Trophoblast cell (in vitro differentiated cells and primary cell): ENCODE results near the gene AP2A2.
A peak's percentile ranks its signal among the peaks of the same experiment; 100 is the strongest.

Source experiments
- DNase-seq, 2 donors: peaks; one replicate each; pipeline ENCODE4 v3.0.0-alpha.2; 2016
- H2AFZ ChIP-seq: 2 replicates; pipeline ENCODE4 v1.6.1; 2013; ENCODE audit warnings: low read length, moderate library complexity, mild to moderate bottlenecking; ENCODE audit not compliant: insufficient read depth, poor library complexity
- H2AK5ac ChIP-seq: 2 replicates; pipeline ENCODE4 v1.6.1; 2013; ENCODE audit warnings: mild to moderate bottlenecking, low read length
- H2BK120ac ChIP-seq: 2 replicates; pipeline ENCODE4 v1.6.1; 2013; ENCODE audit warnings: low read length, mild to moderate bottlenecking, moderate library complexity; ENCODE audit not compliant: insufficient read depth, poor library complexity
- H2BK12ac ChIP-seq: 2 replicates; pipeline ENCODE4 v1.6.1; 2013; ENCODE audit warnings: mild to moderate bottlenecking, low read length, moderate library complexity
- H2BK5ac ChIP-seq: 2 replicates; pipeline ENCODE4 v1.6.1; 2013; ENCODE audit warnings: low read length, low read depth, moderate library complexity, mild to moderate bottlenecking; ENCODE audit not compliant: poor library complexity
- H3K14ac ChIP-seq: 2 replicates; pipeline ENCODE4 v1.6.1; 2013; ENCODE audit warnings: mild to moderate bottlenecking, low read length
- H3K18ac ChIP-seq: 2 replicates; pipeline ENCODE4 v1.6.1; 2013; ENCODE audit warnings: mild to moderate bottlenecking, low read length
- H3K23ac ChIP-seq: 2 replicates; pipeline ENCODE4 v1.6.1; 2013; ENCODE audit warnings: low read length
- H3K27ac ChIP-seq: 2 replicates; pipeline ENCODE4 v1.5.1; 2013; ENCODE audit warnings: low read depth, mild to moderate bottlenecking, inconsistent platforms, low read length, moderate library complexity
- H3K27me3 ChIP-seq: 2 replicates; pipeline ENCODE4 v1.6.1; 2013; ENCODE audit warnings: inconsistent platforms, mild to moderate bottlenecking, low read length, moderate library complexity; ENCODE audit not compliant: insufficient read depth
- H3K36me3 ChIP-seq, 2 experiments: 1 replicate in 1 of 2; 2 replicates in 1 of 2; pipeline ENCODE4 v1.6.1; 2013; ENCODE audit warnings: low read length in 2 of 2, mild to moderate bottlenecking in 2 of 2, moderate library complexity in 1 of 2; ENCODE audit not compliant: insufficient read depth in 2 of 2, control insufficient read depth in 1 of 2
- H3K4ac ChIP-seq: 2 replicates; pipeline ENCODE4 v1.6.1; 2013; ENCODE audit warnings: low read depth, mild to moderate bottlenecking, low read length, moderate library complexity
- H3K4me1 ChIP-seq, 2 experiments: 1 replicate in 1 of 2; 2 replicates in 1 of 2; pipeline ENCODE4 v1.6.1; 2013; ENCODE audit warnings: low read length in 2 of 2, mild to moderate bottlenecking in 2 of 2, moderate library complexity in 1 of 2; ENCODE audit not compliant: insufficient read depth in 2 of 2, control insufficient read depth in 1 of 2
- H3K4me2 ChIP-seq: 2 replicates; pipeline ENCODE4 v1.6.1; 2013; ENCODE audit warnings: inconsistent platforms, mild to moderate bottlenecking, low read length, moderate library complexity
- H3K4me3 ChIP-seq: 2 replicates; pipeline ENCODE4 v1.5.1; 2013; ENCODE audit warnings: mild to moderate bottlenecking, low read depth, low read length, inconsistent platforms
- H3K79me1 ChIP-seq: one replicate; pipeline ENCODE4 v1.6.1; 2013; ENCODE audit warnings: low read length
- H3K79me2 ChIP-seq: 2 replicates; pipeline ENCODE4 v1.6.1; 2013; ENCODE audit warnings: low read length, mild to moderate bottlenecking; ENCODE audit not compliant: control insufficient read depth, insufficient read depth, poor library complexity
- H3K9ac ChIP-seq: 2 replicates; pipeline ENCODE4 v1.6.1; 2013; ENCODE audit warnings: mild to moderate bottlenecking, low read length
- H3K9me3 ChIP-seq: 2 replicates; pipeline ENCODE4 v1.6.1; 2013; ENCODE audit warnings: low read depth, mild to moderate bottlenecking, control low read depth, inconsistent platforms, low read length; ENCODE audit not compliant: insufficient read depth
- H4K12ac ChIP-seq: 2 replicates; pipeline ENCODE4 v1.6.1; 2013; ENCODE audit warnings: low read depth, mild to moderate bottlenecking, low read length, moderate library complexity
- H4K8ac ChIP-seq: 2 replicates; pipeline ENCODE4 v1.6.1; 2013; ENCODE audit warnings: low read depth, mild to moderate bottlenecking, low read length, moderate library complexity
- H4K91ac ChIP-seq: one replicate; pipeline ENCODE4 v1.6.1; 2013; ENCODE audit warnings: low read depth, mild to moderate bottlenecking, low read length, moderate library complexity
- WGBS: extraction: QIAGEN DNeasy Blood & Tissue Kit; methylation state at CpG from one replicate; pipeline ENCODE4 v1.1.7; 2013; ENCODE audit warnings: missing lambda C conversion rate; ENCODE audit not compliant: insufficient read length, insufficient coverage; ENCODE audit errors: extremely low coverage; 5-methylcytosine and 5-hydroxymethylcytosine counted together

Gene AP2A2

DNA sequence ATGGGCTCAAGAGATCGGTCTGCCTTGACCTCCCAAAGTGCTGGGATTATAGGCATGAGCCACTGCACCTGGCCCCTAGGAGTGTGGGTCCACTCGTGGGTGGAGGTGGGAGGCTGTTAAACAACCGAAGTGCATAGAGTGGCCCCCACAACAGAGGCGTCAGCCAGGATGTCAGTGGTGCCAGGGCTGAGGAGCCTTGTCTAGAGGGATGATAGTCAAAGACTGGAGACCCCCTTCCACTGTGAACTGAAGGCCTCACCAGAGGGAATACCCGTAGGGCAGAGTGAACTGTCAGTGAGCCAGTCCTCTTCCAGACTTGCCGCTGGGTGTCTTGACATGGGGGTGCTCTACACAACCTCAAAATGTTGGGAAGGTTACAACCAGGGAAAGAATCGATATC is 38.2 kb downstream of the AP2A2 start:
- H3K9ac ChIP-seq, result no peak overlapping the region
- H3K27ac ChIP-seq, result no peak overlapping the region
- no peak overlapping the region for H4K91ac ChIP-seq
- no peaks in the 10 kb centered on the region for H3K27me3 ChIP-seq
- no peak overlapping the region for H3K4me3 ChIP-seq
- no peak overlapping the region for H2AFZ ChIP-seq
- H4K8ac ChIP-seq, result no peak overlapping the region
- H3K4ac ChIP-seq, result no peak overlapping the region
- peaks cover 3 to 5% of the 10 kb centered on the region in 2 experiments for H3K4me1 ChIP-seq
- H2BK5ac ChIP-seq, result no peak overlapping the region
- no peak overlapping the region for H3K4me2 ChIP-seq
- peaks cover 4% of the 10 kb centered on the region for H3K9me3 ChIP-seq
- H3K79me1 ChIP-seq, result peaks cover 2% of the 10 kb centered on the region
- H2BK120ac ChIP-seq, result no peak overlapping the region
- H3K79me2 ChIP-seq, result peaks cover 2% of the 10 kb centered on the region
- no peak overlapping the region for H3K14ac ChIP-seq
- H2BK12ac ChIP-seq, result no peak overlapping the region
- H3K23ac ChIP-seq, result no peak overlapping the region
- no peak overlapping the region for H3K18ac ChIP-seq
- no peak overlapping the region for H4K12ac ChIP-seq
- no CpG with 5 or more reads among the region's 7 CpGs for WGBS
- H3K36me3 ChIP-seq, result peaks cover 31 to 33% of the 10 kb centered on the region in 2 experiments
- no peak overlapping the region for H2AK5ac ChIP-seq
- no peak for DNase-seq

DNA sequence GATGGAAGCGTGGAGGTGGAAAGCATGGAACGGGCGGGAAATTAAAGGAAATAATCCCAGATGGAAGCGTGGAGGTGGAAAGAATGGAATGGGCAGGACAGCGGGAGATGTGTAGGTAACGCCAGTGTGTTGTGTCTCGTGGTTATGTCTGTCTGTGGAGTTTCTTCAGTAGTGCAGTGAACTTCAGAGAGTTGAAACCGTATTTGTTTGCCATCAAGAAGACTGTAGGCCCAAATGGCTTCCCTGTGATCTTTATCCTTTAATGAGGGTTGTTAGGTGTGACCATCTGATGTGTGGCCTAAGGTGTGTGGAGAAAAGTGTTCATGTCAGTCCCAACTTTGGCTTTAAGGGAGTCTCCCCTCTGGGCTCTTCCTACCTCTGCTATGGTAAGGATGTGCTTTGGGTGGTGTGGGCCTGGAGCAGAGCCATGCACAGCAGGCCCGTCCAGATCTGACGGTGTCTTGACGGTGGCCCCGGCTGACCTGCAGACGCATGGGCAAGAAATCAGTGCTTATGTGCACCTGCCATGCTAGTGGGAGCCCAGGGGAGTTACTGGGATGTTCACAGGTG is 39.6 kb downstream of the AP2A2 start:
- Histone ChIP-seq H2BK12ac (no peak overlapping the region), H3K9ac (no peak overlapping the region), H3K36me3 (peaks cover 30 to 35% of the 10 kb centered on the region in 2 experiments), H2BK120ac (no peak overlapping the region), H3K23ac (no peak overlapping the region), H3K14ac (no peak overlapping the region), H3K27me3 (no peaks in the 10 kb centered on the region), H2AK5ac (no peak overlapping the region), H4K8ac (no peak overlapping the region), H2AFZ (no peak overlapping the region), H3K79me2 (no peaks in the 10 kb centered on the region), H4K12ac (no peak overlapping the region), H3K4me2 (no peak overlapping the region), H3K9me3 (peaks cover 5% of the 10 kb centered on the region), H2BK5ac (no peak overlapping the region), H3K4me1 (no peaks in the 10 kb centered on the region), H3K27ac (no peak overlapping the region), H3K4me3 (no peak overlapping the region), H4K91ac (no peak overlapping the region), H3K4ac (no peak overlapping the region), H3K79me1 (no peaks in the 10 kb centered on the region), H3K18ac (no peak overlapping the region)
- no CpG with 5 or more reads among the region's 13 CpGs for WGBS
- DNase-seq, result no peak

DNA sequence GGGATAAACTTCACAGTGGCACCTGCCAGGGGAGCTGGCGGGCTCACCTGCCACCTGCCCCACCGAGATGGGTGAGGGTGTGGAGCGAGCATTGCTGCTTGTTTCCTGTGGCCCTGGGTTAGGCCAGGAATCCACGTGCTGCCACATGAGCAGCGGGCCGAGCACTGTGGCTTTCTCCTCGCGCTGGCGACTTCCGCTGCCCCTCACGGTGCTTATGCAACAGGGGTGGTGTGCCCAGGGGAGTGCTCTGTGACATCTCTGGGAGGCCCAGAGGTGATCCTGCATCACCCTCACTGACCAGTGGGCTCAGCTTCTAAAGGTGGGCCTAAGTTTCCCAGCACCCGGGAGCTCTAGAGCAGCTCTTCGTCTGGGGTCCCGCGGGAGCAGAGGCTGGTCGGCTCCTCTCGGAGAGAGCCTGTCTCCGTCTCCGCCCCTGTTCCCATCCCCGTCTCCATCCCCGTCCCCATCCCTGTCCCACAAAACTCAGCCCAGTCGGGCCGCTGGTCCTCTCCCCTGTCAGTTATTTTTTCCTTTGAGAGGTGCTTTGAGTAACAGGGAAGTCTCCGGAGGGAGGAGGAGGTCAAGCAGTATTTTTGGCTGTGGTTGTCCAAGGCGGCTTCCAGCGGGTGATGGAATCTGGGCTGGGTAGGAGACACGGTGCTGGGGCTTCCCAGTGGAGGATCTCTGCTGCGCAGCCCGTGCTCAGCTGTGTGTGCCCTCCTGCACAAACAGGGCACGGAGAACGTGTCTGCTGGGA is 42.5 kb downstream of the AP2A2 start:
- H2BK12ac ChIP-seq, result no peak overlapping the region
- no peak overlapping the region for H3K23ac ChIP-seq
- peak overlapping the region; percentile 70 for H3K18ac ChIP-seq
- no peaks in the 10 kb centered on the region for H3K79me2 ChIP-seq
- no peak overlapping the region for H2BK120ac ChIP-seq
- H3K9ac ChIP-seq, result no peak overlapping the region
- H3K27me3 ChIP-seq, result no peaks in the 10 kb centered on the region
- H3K9me3 ChIP-seq, result peaks cover 5% of the 10 kb centered on the region
- H3K4me1 ChIP-seq, result peaks cover 0 to 1% of the 10 kb centered on the region in 2 experiments
- H4K91ac ChIP-seq, result no peak overlapping the region
- no peaks in the 10 kb centered on the region for H3K79me1 ChIP-seq
- H4K12ac ChIP-seq, result no peak overlapping the region
- H3K4me3 ChIP-seq, result no peak overlapping the region
- H3K4me2 ChIP-seq, result no peak overlapping the region
- H3K4ac ChIP-seq, result peak overlapping the region; percentile 13
- H3K36me3 ChIP-seq, result peaks cover 46 to 49% of the 10 kb centered on the region in 2 experiments
- H2BK5ac ChIP-seq, result no peak overlapping the region
- no peak overlapping the region for H4K8ac ChIP-seq
- no CpG with 5 or more reads among the region's 31 CpGs for WGBS
- no peak overlapping the region for H2AK5ac ChIP-seq
- no peak for DNase-seq
- no peak overlapping the region for H3K27ac ChIP-seq
- H3K14ac ChIP-seq, result no peak overlapping the region
- no peak overlapping the region for H2AFZ ChIP-seq

DNA sequence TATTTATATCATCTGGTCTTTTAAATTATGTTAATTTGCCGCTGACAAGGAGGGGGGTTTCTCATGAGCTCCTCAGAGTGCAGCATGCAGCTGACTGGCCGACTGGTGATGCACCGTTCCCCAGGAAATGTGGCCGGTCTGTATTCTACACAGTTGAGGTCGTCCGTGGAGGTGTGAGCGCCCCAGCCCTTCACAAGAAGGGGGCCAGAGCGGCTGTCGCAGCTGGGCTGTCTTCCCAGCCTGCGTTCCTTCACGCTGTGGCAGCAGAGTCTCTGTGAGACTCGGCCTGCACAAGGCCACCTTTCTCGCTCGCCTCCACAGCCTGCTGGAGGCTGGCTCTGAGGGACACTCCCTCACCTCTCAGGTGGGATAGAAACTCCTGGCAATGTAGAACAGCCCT is 43.2 kb downstream of the AP2A2 start:
- H3K27ac ChIP-seq, result no peak overlapping the region
- no peak overlapping the region for H2BK5ac ChIP-seq
- H4K91ac ChIP-seq, result no peak overlapping the region
- peaks cover 46 to 49% of the 10 kb centered on the region in 2 experiments for H3K36me3 ChIP-seq
- H4K12ac ChIP-seq, result no peak overlapping the region
- H4K8ac ChIP-seq, result no peak overlapping the region
- H3K9me3 ChIP-seq, result peaks cover 2% of the 10 kb centered on the region
- H2BK120ac ChIP-seq, result no peak overlapping the region
- peaks cover 0 to 4% of the 10 kb centered on the region in 2 experiments for H3K4me1 ChIP-seq
- H3K4me2 ChIP-seq, result no peak overlapping the region
- H3K9ac ChIP-seq, result no peak overlapping the region
- no peaks in the 10 kb centered on the region for H3K79me1 ChIP-seq
- no peak overlapping the region for H3K4me3 ChIP-seq
- no peak overlapping the region for H3K14ac ChIP-seq
- no CpG with 5 or more reads among the region's 14 CpGs for WGBS
- H2AFZ ChIP-seq, result no peak overlapping the region
- no peaks in the 10 kb centered on the region for H3K27me3 ChIP-seq
- H3K79me2 ChIP-seq, result no peaks in the 10 kb centered on the region
- H3K4ac ChIP-seq, result no peak overlapping the region
- no peak overlapping the region for H2BK12ac ChIP-seq
- no peak overlapping the region for H2AK5ac ChIP-seq
- DNase-seq, result no peak
- no peak overlapping the region for H3K23ac ChIP-seq
- no peak overlapping the region for H3K18ac ChIP-seq
